Muscle layer of duodenum (tissue), 2 donors: ENCODE data around the gene ZNF786.

Source experiments
- H3K27ac ChIP-seq: one replicate; pipeline ENCODE4 v1.7.0; 2013; ENCODE audit warnings: mild to moderate bottlenecking, low read length
- H3K27me3 ChIP-seq: one replicate; pipeline ENCODE4 v1.7.0; 2013; ENCODE audit warnings: low read depth, mild to moderate bottlenecking, control low read depth, low read length
- H3K36me3 ChIP-seq, 2 donors: one replicate each; pipeline ENCODE4 v1.7.0; 2013; ENCODE audit warnings: low read length in 2 of 2, control low read depth in 1 of 2, mild to moderate bottlenecking in 1 of 2; ENCODE audit not compliant: insufficient read depth in 2 of 2, control insufficient read depth in 1 of 2
- H3K4me1 ChIP-seq, 2 donors: one replicate each; pipeline ENCODE4 v1.7.0; 2013; ENCODE audit warnings: low read length in 2 of 2, mild to moderate bottlenecking in 2 of 2, control low read depth in 1 of 2, moderate library complexity in 1 of 2; ENCODE audit not compliant: insufficient read depth in 2 of 2, control insufficient read depth in 1 of 2
- H3K4me3 ChIP-seq, 2 donors: one replicate each; pipeline ENCODE4 v1.7.0; 2013; ENCODE audit warnings: low read length in 2 of 2, low read depth in 1 of 2, mild to moderate bottlenecking in 1 of 2
- H3K9me3 ChIP-seq, 2 donors: one replicate each; pipeline ENCODE4 v1.7.0; 2013; ENCODE audit warnings: low read length in 2 of 2, control low read depth in 1 of 2, mild to moderate bottlenecking in 1 of 2; ENCODE audit not compliant: control insufficient read depth in 1 of 2
- donor health status: healthy.

ZNF786 gene

DNA sequence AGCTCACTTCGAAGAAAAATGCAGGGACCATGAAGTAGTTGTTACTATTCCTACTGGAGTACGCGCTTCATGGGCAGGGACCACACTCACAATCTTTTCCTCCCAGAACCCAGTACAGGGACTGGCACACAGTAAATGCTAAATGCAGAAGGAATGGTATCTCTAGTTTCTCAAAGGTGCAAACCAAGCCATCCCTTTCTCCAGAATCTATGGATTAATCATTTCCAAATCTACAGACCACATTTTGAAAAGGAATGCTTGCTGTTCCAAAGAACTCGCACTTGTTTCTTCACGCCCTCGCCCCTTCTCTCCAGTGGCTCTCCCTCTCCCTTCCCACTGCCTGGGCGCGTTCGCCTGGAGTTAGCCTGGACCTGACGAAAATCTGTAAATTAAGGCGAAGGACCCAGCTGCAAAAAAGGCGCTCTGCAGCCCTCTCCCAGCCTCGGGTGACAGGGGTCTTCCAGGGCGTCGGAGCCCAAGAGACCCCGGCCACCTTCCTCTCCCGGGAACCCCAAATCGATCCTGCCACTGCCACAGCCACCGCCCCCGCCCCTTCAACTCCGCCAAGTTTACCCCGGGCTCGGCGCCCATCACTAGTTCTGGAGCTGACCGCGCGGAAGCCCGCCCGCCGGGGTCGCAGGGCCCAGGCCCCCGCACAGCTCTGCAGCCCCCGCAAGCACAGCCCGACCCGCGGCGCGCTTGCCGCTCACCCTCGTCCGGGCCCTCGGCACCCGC lies 62.7 kb downstream of the ZNF786 start:
- Histone ChIP-seq H3K36me3 (no peaks in the 10 kb centered on the region), H3K27ac (peak overlapping the region; percentile 83), H3K9me3 (no peaks in the 10 kb centered on the region), H3K4me1 (peaks cover 0 to 9% of the 10 kb centered on the region in 2 donors), H3K27me3 (no peaks in the 10 kb centered on the region), H3K4me3 (peak overlapping the region; percentile 78 to 81)

DNA sequence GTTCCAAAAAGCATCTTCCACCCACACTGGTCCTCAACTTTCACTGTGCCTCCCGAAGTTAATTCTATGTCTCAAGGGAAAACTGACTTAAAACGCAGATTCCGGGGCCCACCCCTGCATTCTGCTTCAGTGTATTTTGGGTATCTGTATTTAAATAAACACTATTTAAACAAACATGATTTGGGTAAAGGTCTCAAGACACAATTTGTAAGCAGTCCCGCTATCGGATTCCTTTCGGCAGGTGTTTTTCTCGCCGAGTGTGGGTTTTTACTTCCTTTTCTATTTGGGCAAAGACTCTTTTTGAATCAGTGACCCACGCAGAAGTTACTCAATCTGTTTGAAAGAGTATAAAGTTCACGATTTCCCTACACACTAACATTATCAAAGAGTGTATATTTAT lies 63.5 kb downstream of the ZNF786 start:
- no peaks in the 10 kb centered on the region for H3K27me3 ChIP-seq
- H3K4me3 ChIP-seq, result peak overlapping the region; percentile 78 to 81
- H3K36me3 ChIP-seq, result no peaks in the 10 kb centered on the region
- H3K9me3 ChIP-seq, result no peaks in the 10 kb centered on the region
- H3K4me1 ChIP-seq, result peaks cover 0 to 9% of the 10 kb centered on the region in 2 donors
- peak overlapping the region; percentile 83 for H3K27ac ChIP-seq

DNA sequence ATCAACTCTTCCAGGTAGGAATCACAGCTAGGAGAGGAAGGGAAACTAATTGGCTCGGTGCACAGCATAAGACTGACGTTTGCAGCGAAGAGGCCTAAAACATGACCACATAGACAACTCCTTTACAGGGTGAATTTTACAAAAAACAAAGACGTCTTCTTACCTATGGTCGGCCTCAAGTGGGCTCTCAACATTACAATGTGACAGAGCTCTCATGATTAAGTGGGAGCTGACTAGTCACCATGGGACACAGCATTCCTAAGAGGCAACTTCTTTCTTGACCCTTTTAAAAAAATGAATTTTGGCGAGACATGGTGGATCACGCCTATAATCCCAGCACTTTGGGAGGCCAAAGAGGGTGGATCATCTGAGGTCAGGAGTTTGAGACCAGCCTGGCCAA lies 66.9 kb downstream of the ZNF786 start:
- no peak overlapping the region for H3K4me3 ChIP-seq
- H3K27me3 ChIP-seq, result no peaks in the 10 kb centered on the region
- H3K27ac ChIP-seq, result no peak overlapping the region
- peaks cover 12 to 14% of the 10 kb centered on the region in 2 donors for H3K36me3 ChIP-seq
- no peaks in the 10 kb centered on the region for H3K9me3 ChIP-seq
- H3K4me1 ChIP-seq, result peaks cover 0 to 9% of the 10 kb centered on the region in 2 donors

DNA sequence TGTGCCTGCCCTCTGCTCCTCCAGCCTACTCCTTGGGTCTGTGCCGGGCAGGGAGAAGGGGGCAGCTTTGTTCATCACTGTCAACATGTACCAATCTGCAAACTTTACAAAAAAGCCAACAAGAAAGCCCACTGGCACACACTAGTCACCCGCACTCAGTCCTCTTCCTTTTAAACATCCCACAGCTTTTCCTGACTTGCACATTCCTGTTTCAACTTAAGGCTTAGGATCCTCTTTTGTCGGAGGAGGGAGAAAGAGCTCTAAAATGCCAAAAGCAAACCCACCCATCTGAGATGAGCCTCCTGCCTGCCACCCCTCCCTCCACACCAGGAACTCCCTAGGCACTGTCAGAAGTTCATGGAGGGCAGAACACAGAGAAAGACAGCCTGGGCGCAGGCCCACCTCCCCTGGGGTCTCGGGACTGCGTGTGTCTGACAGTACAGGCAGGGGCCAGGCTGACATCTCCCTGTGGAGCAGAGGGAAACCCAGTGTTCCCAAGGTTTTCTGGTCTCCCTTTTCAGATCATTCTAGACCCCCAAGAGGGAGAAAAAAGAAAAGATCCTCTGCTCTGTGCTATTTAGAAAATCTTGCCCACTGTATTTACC lies 67.7 kb downstream of the ZNF786 start:
- Histone ChIP-seq H3K9me3 (no peaks in the 10 kb centered on the region), H3K27ac (no peak overlapping the region), H3K4me3 (no peak overlapping the region), H3K36me3 (peaks cover 12 to 20% of the 10 kb centered on the region in 2 donors), H3K4me1 (peaks cover 0 to 9% of the 10 kb centered on the region in 2 donors), H3K27me3 (no peaks in the 10 kb centered on the region)

DNA sequence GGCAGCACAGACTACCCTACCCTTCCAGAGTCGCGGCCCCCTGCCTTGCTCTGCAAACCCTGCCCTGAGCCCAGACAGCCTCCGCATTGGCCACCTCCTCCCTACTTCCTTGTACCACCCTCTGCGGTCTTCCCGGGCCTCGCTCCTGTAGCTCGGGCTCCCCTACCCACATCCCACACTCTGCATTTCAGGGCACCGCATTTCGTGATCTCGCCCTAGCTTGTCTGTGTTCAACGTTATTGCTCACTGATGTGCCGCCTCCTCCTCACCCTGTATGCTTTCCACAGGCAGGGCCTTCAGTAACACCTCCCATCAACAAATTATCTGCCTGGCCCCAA lies 68.8 kb downstream of the ZNF786 start:
- no peak overlapping the region for H3K4me3 ChIP-seq
- H3K9me3 ChIP-seq, result no peaks in the 10 kb centered on the region
- H3K27me3 ChIP-seq, result no peaks in the 10 kb centered on the region
- H3K4me1 ChIP-seq, result peaks cover 0 to 2% of the 10 kb centered on the region in 2 donors
- peaks cover 15 to 25% of the 10 kb centered on the region in 2 donors for H3K36me3 ChIP-seq
- H3K27ac ChIP-seq, result no peak overlapping the region

DNA sequence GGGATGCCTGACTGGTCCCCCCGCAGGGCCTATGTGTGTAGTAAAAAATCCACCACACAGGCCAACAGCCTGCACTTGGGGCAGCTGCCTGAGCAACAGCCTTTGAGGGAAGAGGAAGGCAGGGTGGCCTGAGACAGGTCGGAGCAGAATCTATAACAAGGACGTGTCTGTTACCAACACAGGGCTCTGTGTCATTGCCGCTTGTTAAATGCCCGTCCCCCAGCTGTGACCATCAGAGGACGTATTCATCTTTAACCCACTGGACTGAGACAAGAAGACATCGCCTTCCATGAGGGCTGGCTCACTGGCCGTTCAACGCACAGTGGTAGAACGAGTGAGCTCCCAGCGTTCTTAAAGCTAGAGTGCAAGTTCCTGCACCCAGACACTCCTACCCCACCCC lies 70.0 kb downstream of the ZNF786 start:
- no peak overlapping the region for H3K4me3 ChIP-seq
- H3K27me3 ChIP-seq, result no peaks in the 10 kb centered on the region
- peaks cover 19 to 31% of the 10 kb centered on the region in 2 donors for H3K36me3 ChIP-seq
- no peak overlapping the region for H3K27ac ChIP-seq
- no peaks in the 10 kb centered on the region for H3K9me3 ChIP-seq
- no peaks in the 10 kb centered on the region for H3K4me1 ChIP-seq
